ENCODE results near the gene EDNRB. TPM values are rescaled to one million over a fixed set of nuclear protein-coding genes. Genes with fewer than 3 reads are reported as not detected.
"Not testable (repeated sequence)": the region's sequence is repeated elsewhere in the genome, so short reads cannot be mapped to it uniquely, and the experiment has no call there.

The EDNRB gene
- polyA plus RNA-seq, 1 donor = 68.2 TPM

DNA sequence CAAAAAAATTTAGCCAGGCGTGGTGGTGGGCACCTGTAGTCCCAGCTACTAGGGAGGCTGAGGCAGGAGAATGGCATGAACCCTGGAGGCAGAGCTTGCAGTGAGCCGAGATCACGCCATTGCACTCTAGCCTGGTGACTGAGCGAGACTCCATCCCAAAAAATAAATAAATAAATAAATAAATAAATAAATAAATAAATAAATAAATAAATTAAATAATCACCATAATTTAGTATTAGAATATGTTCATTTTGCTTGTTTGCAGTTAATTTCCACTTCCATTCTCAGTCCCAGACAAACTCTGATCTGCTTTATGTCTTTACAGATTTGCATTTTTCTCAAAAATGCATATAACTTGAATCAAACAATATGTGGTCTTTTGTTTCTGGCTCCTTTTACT is 70.6 kb downstream of the EDNRB start:
- DNase-seq = not testable (repeated sequence)

GRCh38 chr13:77846173-77846572 is 72.5 kb downstream of the EDNRB start:
- DNase-seq = no peak

Other genes starting within 250 kb of the EDNRB start
- gene SLAIN1, start 221.1 kb downstream of the EDNRB start, polyA plus RNA-seq (ENCODE audit: insufficient read length) = 23.1 TPM

Measured in left kidney (tissue), 2 donors.